Measurements from ENCODE around the gene PCDHGA11.

DNA sequence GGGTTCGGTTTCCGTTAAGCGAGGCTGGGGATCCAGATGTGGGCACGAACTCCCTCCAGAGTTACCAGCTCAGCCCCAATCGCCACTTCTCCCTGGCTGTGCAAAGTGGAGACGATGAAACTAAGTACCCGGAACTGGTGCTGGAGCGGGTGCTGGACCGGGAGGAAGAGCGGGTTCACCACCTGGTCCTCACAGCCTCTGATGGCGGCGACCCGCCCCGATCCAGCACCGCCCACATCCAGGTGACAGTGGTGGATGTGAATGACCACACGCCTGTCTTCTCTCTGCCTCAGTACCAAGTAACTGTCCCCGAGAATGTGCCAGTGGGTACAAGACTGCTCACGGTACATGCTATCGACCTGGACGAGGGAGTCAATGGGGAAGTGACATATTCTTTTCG, 37.5 kb upstream of the PCDHGA11 start:
- TF ChIP-seq, protein P1, sequence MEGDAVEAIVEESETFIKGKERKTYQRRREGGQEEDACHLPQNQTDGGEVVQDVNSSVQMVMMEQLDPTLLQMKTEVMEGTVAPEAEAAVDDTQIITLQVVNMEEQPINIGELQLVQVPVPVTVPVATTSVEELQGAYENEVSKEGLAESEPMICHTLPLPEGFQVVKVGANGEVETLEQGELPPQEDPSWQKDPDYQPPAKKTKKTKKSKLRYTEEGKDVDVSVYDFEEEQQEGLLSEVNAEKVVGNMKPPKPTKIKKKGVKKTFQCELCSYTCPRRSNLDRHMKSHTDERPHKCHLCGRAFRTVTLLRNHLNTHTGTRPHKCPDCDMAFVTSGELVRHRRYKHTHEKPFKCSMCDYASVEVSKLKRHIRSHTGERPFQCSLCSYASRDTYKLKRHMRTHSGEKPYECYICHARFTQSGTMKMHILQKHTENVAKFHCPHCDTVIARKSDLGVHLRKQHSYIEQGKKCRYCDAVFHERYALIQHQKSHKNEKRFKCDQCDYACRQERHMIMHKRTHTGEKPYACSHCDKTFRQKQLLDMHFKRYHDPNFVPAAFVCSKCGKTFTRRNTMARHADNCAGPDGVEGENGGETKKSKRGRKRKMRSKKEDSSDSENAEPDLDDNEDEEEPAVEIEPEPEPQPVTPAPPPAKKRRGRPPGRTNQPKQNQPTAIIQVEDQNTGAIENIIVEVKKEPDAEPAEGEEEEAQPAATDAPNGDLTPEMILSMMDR (IDR thresholded peaks at IDR 0.05; ENCODE audit: insufficient read depth, low read length): no peak
- TF ChIP-seq POLR2AphosphoS5 (IDR thresholded peaks at IDR 0.05; ENCODE audit: low read depth): no peak

Measured in HL-60 (cell line).